ENCODE measurements around the gene CIB4.

GRCh38 chr2:26584656-26585055 lies 56.5 kb downstream of the CIB4 start:
- no peak for TF ChIP-seq RCOR1 (IDR thresholded peaks at IDR 0.05; ENCODE audit: insufficient replicate concordance, low read length)
- TF ChIP-seq CTCF (conservative IDR thresholded peaks at IDR 0.05; ENCODE audit: low read depth, low read length): no peak
- no peak for TF ChIP-seq CHD1 (IDR thresholded peaks at IDR 0.05; ENCODE audit: low read depth, low read length)
- no peak for TF ChIP-seq SMC3 (IDR thresholded peaks at IDR 0.05; ENCODE audit: low read depth, low read length)
- TF ChIP-seq RFX5 (IDR thresholded peaks at IDR 0.05; ENCODE audit: low read depth, low read length): no peak
- no peak for TF ChIP-seq POLR2A (IDR thresholded peaks at IDR 0.05; ENCODE audit: low read depth, low read length)
- TF ChIP-seq BHLHE40 (IDR thresholded peaks at IDR 0.05; ENCODE audit: low read depth, low read length): no peak
- TF ChIP-seq MAFK (IDR thresholded peaks at IDR 0.05; ENCODE audit: low read depth, low read length): no peak
- no peak for TF ChIP-seq MAZ (IDR thresholded peaks at IDR 0.05; ENCODE audit: borderline replicate concordance, low read depth, low read length)
- no peak for TF ChIP-seq MXI1 (IDR thresholded peaks at IDR 0.05; ENCODE audit: borderline replicate concordance, low read depth, low read length)
- TF ChIP-seq USF2 (IDR thresholded peaks at IDR 0.05; ENCODE audit: low read depth, low read length): no peak

All from IMR-90 (cell line).